Astrocyte of the spinal cord (primary cell): ENCODE measurements around the gene RAB7B.
"Not testable (repeated sequence)": the region's sequence is repeated elsewhere in the genome, so short reads cannot be mapped to it uniquely, and the experiment has no call there.

Source experiments
- DNase-seq: peaks from one replicate; pipeline ENCODE4 v3.0.0; 2011; ENCODE audit warnings: low read depth, low spot score
- H3K4me3 ChIP-seq: 2 replicates; pipeline ENCODE4 v1.5.1; 2011; ENCODE audit warnings: low read depth, mild to moderate bottlenecking, low read length, moderate library complexity
- CTCF ChIP-seq: IDR thresholded peaks from 2 replicates; pipeline ENCODE4 v1.5.1; 2012; ENCODE audit warnings: low read depth, mild to moderate bottlenecking, low read length, inconsistent platforms
- in situ Hi-C: cut with HindIII; loops from 2 replicates; pipeline ENCODE4 v1.10.0; 2017; ENCODE audit warnings: low sequenced_read_pairs

RAB7B gene

GRCh38 chr1:206000641-206001339 lies 2.4 kb downstream of the RAB7B start:
- no peak overlapping the region for H3K4me3 ChIP-seq
- TF ChIP-seq CTCF = no peak
- in situ Hi-C loops = no loop called here
- no peak for DNase-seq

DNA sequence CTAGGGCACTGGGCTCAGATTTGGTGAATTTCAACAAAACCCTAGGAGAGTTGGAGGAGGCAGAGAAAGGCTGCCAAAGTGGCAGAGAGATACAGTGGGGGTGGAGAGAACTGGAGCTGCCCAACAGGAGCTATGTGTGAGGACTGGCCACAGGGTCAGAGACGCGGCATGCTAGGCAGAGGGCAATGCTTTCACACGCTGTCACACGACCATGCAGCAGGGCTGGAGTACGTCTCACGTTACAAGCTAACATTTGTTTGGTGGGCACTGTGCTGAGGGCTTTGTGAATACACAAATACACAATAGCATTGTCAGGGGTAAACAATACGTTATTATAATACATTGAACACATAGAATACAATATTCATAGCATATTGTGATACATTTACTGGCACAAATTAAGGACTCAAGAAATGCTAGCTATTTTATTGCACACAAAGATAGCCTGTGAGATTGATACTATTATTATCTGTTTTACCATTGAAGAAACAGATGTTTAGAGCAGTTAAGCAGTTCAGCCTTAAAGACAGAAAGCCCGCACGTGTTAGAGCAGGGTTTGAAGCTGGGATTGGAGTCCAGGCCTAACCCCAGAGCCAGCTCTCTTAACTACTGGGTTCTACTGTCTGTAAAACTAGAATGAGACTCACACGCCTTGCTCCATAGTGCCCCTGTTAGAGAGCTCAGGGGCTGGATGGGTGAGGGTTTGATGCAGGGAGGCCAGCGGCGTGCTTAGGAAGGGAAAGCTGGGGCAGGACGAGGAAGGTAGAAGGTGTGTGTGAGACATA lies 4.5 kb downstream of the RAB7B start:
- no peak for TF ChIP-seq CTCF
- in situ Hi-C loops = no loop called here
- no peak for DNase-seq
- no peak overlapping the region for H3K4me3 ChIP-seq

- in situ Hi-C loops, H3K4me3 ChIP-seq, DNase-seq: not testable (repeated sequence)
Measured at GRCh38 chr1:205996641-205997040, 6.6 kb downstream of the RAB7B start.

DNA sequence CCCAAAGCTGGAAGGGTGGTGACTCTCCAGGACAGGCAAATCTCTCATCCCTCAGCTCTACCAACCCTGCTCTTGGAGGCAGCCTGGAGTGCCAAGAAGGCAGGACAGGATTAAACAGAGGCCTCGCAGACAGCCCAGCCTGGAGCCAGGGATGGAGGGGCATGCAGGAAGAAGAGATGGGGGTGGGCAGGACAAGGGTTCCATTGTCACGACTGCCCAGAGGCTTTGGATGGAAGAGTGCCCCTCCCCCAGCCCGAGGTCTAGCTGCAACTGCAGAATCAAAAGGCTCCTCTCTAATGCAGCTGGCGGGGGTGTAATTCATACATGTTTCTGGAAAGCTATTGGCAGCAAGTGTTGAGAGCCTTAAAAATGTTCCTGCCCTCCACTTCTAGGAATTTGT lies 8.8 kb downstream of the RAB7B start:
- no peak for TF ChIP-seq CTCF
- H3K4me3 ChIP-seq = no peak overlapping the region
- DNase-seq = no peak
- in situ Hi-C loops = no loop called here

- no peak for TF ChIP-seq CTCF
- in situ Hi-C loops = no loop called here
- H3K4me3 ChIP-seq = no peak overlapping the region
Measured at GRCh38 chr1:205993068-205993467, 10.1 kb downstream of the RAB7B start.

GRCh38 chr1:205992218-205992882 lies 10.8 kb downstream of the RAB7B start:
- in situ Hi-C loops = no loop called here

More at GRCh38 chr1:205993068-205993467, 10.1 kb downstream of the RAB7B start:
- no peak for DNase-seq

More at GRCh38 chr1:205992218-205992882, 10.8 kb downstream of the RAB7B start:
- TF ChIP-seq CTCF = no peak
- no peak overlapping the region for H3K4me3 ChIP-seq
- DNase-seq = no peak
